Psoas muscle (tissue), 8 donors: Measurements from ENCODE around the gene RWDD1. TPM values are rescaled to one million over a fixed set of nuclear protein-coding genes. Genes with fewer than 3 reads are reported as not detected.

ENCODE experiments used
- ATAC-seq, 4 donors: fragments of 200-7000 bp; cut with Tn5 transposase; one replicate each; pipeline ENCODE4 v1.9.1; 2020; ENCODE audit warnings: moderate library complexity in 3 of 4, mild to moderate bottlenecking in 2 of 4
- DNase-seq, 2 donors: peaks; one replicate each; pipeline ENCODE4 v3.0.0-alpha.2; 2020
- H3K27ac ChIP-seq: fragments of 200-600 bp; one replicate; pipeline ENCODE4 v1.8.0; 2022
- H3K27me3 ChIP-seq, 3 donors: fragments of 200-600 bp in 1 of 3; one replicate each; pipeline versions ENCODE4 v1.6.1 to v1.8.0; 2013 to 2022; ENCODE audit warnings: low read length in 2 of 3, mild to moderate bottlenecking in 2 of 3, moderate library complexity in 1 of 3; ENCODE audit not compliant: insufficient read depth in 3 of 3
- H3K36me3 ChIP-seq, 2 donors: fragments of 200-600 bp in 1 of 2; one replicate each; pipeline versions ENCODE4 v1.6.1 to v1.8.0; 2013 to 2022; ENCODE audit warnings: low read depth in 1 of 2, mild to moderate bottlenecking in 1 of 2, moderate library complexity in 1 of 2; ENCODE audit not compliant: insufficient read depth in 1 of 2
- H3K4me1 ChIP-seq: fragments of 200-600 bp; one replicate; pipeline ENCODE4 v1.8.0; 2022
- H3K4me3 ChIP-seq: fragments of 200-600 bp; one replicate; pipeline ENCODE4 v1.8.0; 2022; ENCODE audit warnings: mild to moderate bottlenecking
- H3K9me3 ChIP-seq: fragments of 200-600 bp; one replicate; pipeline ENCODE4 v1.8.0; 2022
- WGBS, 3 donors: extraction: QIAGEN DNeasy Blood & Tissue Kit; methylation state at CpG; one replicate each; pipeline versions ENCODE4 v1.1.6 to v1.1.7; 2013; 5-methylcytosine and 5-hydroxymethylcytosine counted together
- intact Hi-C, 2 donors: fragments of 100-400 bp; cut with DNase I; formaldehyde crosslinking; loops; one replicate each; pipeline versions ENCODE4 v1.11.0 to v1.14.2; 2022
- long read RNA-seq, 2 donors: library from polyadenylated mRNA; unstranded; transcript quantifications; one replicate each; pipeline ENCODE4 v2.0.0, GENCODE V29; 2021
- polyA plus RNA-seq, 3 donors: library from polyadenylated mRNA; stranded (reverse); fragments of 200-250 nt; gene quantifications; one replicate each; pipeline ENCODE4 v1.2.3, GENCODE V29; 2013
- total RNA-seq, 4 donors: library from RNA; stranded (reverse); fragmentation: NEBNext Ultra II Directional in 2 of 4; extraction: Animal tissue kit (Norgen Biotek cat#: 25700) in 2 of 4; gene quantifications; one replicate each; pipeline versions ENCODE4 v1.2.1 to v1.2.4, GENCODE V29; 2021 to 2023
- TF ChIP-seq, protein P1 (sequence below): fragments of 200-600 bp; IDR thresholded peaks from one replicate; pipeline ENCODE4 v1.8.0; 2022; ENCODE audit warnings: antibody characterized with exemption
- donor health status: healthy with polysubstance abuse.
- donor health status: DM: no; HTN: no; CAD: no; lungs with moderate emphysema.
- donor health status: Bipolar disorder and iron deficiency.
- donor health status: healthy.
- donor health status: DM: yes; HTN: yes; CAD: no.
- donor health status: DM: no; HTN: no; CAD: no.
- donor health status: DM: no; HTN: no; CAD: no.
- donor health status: DM: yes; HTN: yes; CAD: no.

The RWDD1 gene, protein sequence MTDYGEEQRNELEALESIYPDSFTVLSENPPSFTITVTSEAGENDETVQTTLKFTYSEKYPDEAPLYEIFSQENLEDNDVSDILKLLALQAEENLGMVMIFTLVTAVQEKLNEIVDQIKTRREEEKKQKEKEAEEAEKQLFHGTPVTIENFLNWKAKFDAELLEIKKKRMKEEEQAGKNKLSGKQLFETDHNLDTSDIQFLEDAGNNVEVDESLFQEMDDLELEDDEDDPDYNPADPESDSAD
- total RNA-seq: 10 to 100 TPM; 49.5 to 71.4 (median 69.3) TPM
- polyA plus RNA-seq: 100 to 1,000 TPM in 1 of 3 donors, 10 to 100 TPM in 2; 72.0 to 153 (median 86.5) TPM
- long read RNA-seq, donor 1, full-length matches to known transcripts: 28 of 51 reads
- long read RNA-seq, donor 1, partial matches to known transcripts: 21 of 51 reads
- long read RNA-seq, donor 1, other reads (novel, unspliced or antisense): 2 of 51 reads
- long read RNA-seq, donor 2, full-length matches to known transcripts: 65 of 129 reads
- long read RNA-seq, donor 2, partial matches to known transcripts: 58 of 129 reads
- long read RNA-seq, donor 2, other reads (novel, unspliced or antisense): 6 of 129 reads

DNA sequence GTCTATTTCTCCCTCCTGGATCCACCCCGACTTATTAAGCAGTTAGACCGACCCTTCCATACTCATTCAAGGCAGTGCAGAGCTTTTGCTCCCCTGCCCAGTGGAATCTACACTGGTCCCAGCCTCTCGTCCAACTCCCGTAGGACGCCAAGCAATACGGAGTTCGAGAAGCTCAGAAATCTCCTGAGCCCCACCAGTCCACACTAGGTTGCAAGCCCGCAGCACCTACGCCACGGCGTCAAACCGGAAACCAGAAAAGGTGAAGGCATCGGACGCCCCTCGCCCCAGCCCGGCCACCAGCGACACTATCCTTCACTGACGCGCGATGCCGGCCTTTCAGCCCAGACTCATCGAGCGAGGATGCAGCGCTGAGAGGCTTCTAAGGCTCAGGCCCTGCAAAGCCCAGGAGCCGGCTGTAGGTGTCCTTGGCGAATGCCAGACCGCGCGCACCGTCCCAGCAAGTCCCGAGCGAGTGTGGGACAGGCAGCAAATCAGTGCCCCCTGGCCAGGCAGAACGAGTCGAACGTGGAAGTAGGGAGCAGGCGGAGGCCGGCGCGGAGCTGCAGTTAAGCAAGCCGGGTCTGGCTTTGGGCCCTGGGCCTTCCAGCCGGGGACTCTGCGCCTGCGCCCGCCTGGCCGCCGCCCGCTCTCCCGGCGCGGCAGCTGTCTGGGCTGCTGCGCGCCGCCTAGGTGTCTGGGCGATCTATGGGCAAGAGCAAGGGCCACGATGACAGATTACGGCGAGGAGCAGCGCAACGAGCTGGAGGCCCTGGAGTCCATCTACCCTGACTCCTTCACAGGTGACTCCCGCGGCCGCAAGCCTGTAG lies at the start of gene RWDD1:
TSS of gene RWDD1 (plus strand) at position 649 of the 827 bp plus-strand sequence. CDS start at position 728, 79 bp downstream.
- 0 to 1% (median 1%) methylated on average over 49 to 62 of the region's 62 CpGs for WGBS, 3 donors
- intact Hi-C loops: loop anchor here (2.0 to 5.0 kb wide), 2 partner anchors 96 to 290 kb away; partner anchors contain the start of gene ZUP1 (in 1 of the 2)
- H3K36me3 ChIP-seq: peaks cover 0 to 20% of the 10 kb centered on the region in 2 donors
- no peaks in the 10 kb centered on the region for H3K9me3 ChIP-seq
- H3K4me1 ChIP-seq: peaks cover 28% of the 10 kb centered on the region
- peak; percentile 94 to 98 (median 97) for ATAC-seq
- DNase-seq: peak; percentile 100
- TF ChIP-seq, protein P1, sequence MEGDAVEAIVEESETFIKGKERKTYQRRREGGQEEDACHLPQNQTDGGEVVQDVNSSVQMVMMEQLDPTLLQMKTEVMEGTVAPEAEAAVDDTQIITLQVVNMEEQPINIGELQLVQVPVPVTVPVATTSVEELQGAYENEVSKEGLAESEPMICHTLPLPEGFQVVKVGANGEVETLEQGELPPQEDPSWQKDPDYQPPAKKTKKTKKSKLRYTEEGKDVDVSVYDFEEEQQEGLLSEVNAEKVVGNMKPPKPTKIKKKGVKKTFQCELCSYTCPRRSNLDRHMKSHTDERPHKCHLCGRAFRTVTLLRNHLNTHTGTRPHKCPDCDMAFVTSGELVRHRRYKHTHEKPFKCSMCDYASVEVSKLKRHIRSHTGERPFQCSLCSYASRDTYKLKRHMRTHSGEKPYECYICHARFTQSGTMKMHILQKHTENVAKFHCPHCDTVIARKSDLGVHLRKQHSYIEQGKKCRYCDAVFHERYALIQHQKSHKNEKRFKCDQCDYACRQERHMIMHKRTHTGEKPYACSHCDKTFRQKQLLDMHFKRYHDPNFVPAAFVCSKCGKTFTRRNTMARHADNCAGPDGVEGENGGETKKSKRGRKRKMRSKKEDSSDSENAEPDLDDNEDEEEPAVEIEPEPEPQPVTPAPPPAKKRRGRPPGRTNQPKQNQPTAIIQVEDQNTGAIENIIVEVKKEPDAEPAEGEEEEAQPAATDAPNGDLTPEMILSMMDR: no peak
- H3K27ac ChIP-seq: peak within 1 kb of the TSS; percentile 90
- peak within 1 kb of the TSS; percentile 87 for H3K4me3 ChIP-seq
- no peaks in the 10 kb centered on the region for H3K27me3 ChIP-seq

DNA sequence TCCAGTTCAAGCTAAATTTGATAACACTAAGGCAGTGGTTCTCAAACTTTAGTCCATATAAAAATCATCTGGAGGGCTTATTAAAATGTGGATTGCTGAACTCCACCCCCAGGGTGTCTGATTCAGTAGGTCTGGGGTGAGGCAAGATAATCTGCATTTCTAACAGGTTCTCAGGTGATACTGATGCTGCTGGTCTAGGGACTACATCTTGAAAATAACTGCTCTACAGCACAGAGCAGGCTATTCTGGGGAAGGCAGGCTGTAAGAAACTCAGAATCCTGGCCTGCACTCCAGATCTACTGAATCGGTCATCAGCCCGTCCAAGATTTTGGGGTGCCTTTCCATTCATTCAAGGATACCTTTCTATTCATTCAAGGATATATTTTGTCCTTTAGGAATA lies 48.4 kb upstream of the RWDD1 start:
- H3K9me3 ChIP-seq: no peaks in the 10 kb centered on the region
- no peak overlapping the region for H3K4me3 ChIP-seq
- no peak overlapping the region for H3K27ac ChIP-seq
- H3K4me1 ChIP-seq: no peaks in the 10 kb centered on the region
- no peaks in the 10 kb centered on the region for H3K27me3 ChIP-seq
- 79 to 86% (median 81%) methylated on average over 2 of the region's 2 CpGs for WGBS, 3 donors
- no peaks in the 10 kb centered on the region for H3K36me3 ChIP-seq
- TF ChIP-seq, protein P1: no peak
- intact Hi-C loops: no loop called here
- DNase-seq: no peak
- ATAC-seq: no peak

DNA sequence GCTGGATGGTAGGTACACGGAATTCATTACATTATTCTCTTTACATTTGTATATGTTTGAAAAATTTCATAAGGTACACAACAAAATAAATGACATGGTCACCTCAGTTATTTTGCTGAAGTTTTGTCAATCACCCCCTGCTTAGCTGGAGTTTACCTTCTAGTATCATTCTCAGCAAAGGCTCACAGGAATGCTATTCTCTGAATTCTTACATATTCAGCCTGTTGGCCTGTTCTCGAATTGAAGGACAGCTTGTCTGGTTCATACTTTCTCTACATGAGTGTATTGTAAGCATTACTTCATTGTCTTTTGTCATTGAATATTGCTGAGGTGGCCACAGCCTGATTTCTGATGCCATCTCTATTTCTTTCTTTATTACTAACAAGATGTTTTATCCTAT lies 47.1 kb upstream of the RWDD1 start:
- Histone ChIP-seq H3K36me3 (no peaks in the 10 kb centered on the region), H3K27ac (no peak overlapping the region), H3K4me1 (no peaks in the 10 kb centered on the region), H3K4me3 (no peak overlapping the region), H3K9me3 (no peaks in the 10 kb centered on the region), H3K27me3 (no peaks in the 10 kb centered on the region)
- 84 to 91% (median 86%) methylated on average over 2 of the region's 2 CpGs for WGBS, 3 donors
- intact Hi-C loops: no loop called here
- no peak for ATAC-seq
- DNase-seq: no peak
- TF ChIP-seq, protein P1: no peak

DNA sequence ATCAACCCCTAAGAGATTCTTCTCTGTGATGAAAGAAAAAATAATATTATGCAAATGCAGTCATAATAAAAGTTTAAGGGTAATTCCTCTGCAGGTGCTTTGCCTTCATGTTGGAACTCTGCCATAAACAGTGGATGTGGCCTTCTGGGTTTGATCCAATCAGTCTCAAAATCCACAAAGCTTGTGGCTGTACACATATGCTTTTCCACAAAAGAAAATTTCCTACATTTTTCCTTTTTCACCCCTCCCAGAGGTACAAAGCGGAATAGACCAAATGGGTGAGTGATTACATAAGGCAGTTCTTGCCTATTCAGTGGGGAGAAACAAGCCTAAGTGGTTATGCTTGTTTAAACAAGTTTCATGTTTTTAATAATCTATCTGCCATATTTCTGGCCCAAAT lies 43.2 kb upstream of the RWDD1 start:
- DNase-seq (no peak), ATAC-seq (no peak)

More for the DNA sequence above, 43.2 kb upstream of the RWDD1 start:
- Histone ChIP-seq H3K4me1 (no peaks in the 10 kb centered on the region), H3K27me3 (no peaks in the 10 kb centered on the region), H3K4me3 (no peak overlapping the region), H3K27ac (no peak overlapping the region), H3K9me3 (no peaks in the 10 kb centered on the region), H3K36me3 (no peaks in the 10 kb centered on the region)
- 77 to 93% (median 79%) methylated on average over 1 of the region's 1 CpG for WGBS, 3 donors
- intact Hi-C loops: no loop called here
- TF ChIP-seq, protein P1: no peak
